ENCODE measurements around the gene CTNNBIP1.
"Not testable (repeated sequence)": the region's sequence is repeated elsewhere in the genome, so short reads cannot be mapped to it uniquely, and the experiment has no call there.

Gene CTNNBIP1

DNA sequence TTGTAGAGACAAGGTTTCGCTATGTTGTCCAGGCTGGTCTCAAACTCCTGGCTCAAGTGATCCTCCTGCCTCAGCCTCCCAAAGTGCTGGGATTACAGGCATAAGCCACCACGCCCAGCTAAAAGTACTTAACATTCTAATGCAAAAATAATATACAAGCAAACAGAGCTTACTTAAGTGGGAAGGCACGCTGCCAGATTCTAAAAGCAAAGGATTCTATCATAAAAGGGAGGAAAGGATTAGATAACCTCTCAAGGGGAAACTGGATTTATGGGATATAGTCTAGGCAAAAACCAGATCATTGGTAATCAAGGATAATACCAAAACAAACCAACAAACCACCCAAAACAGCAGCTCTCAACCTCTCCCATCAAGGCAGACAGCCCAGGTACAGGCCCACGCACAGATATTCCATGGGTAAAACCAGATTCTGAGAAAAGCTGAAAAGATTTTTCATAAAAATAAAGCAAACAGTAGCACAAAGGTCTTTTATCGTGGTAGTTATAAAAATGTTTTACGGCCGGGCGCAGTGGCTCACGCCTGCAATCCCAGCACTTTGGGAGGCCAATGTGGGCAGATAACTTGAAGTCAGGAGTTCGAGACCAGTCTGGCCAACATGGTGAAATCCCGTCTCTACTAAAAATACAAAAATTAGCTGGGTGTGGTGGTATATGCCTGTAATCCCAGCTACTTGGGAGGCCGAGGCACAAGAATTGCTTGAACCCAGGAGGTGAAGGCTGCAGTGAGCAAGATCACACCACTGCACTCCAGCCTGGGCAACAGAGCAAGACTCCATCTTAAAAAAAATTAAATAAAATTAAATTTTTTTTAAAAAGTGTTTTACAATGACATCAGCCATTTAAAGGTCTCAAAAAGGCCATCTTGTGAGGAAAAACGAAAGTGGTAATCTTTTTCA, 106.8 kb downstream of the CTNNBIP1 start:
- not testable (repeated sequence) for DNase-seq (ENCODE audit: low spot score)

DNA sequence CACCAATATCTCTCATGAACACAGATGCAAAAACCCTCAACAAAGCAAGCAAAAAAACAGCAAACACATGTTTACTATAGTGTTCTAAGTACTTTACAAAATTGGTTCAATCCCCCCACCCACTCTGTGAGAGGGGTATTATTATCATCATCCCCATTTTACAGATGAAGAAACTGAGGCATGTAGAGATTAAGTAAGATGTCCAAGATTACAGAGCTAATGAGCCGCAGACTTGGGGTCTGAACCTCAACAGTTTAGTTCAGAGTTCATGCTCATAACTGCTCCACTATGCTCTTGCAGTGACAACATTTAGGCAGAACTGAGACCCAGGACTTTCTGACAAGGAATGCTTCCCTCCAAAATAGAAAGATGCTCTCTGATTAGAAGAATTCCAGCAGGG, 108.2 kb downstream of the CTNNBIP1 start:
- no peak for DNase-seq (ENCODE audit: low spot score)

Data from left forelimb (tissue), 1 donor.